GM12891 (cell line): Measurements from ENCODE around the gene TCAIM.
"Not testable (repeated sequence)": the region's sequence is repeated elsewhere in the genome, so short reads cannot be mapped to it uniquely, and the experiment has no call there.

Experiments
- DNase-seq: peaks from one replicate; pipeline ENCODE4 v3.0.0; 2011; ENCODE audit warnings: low spot score; ENCODE audit not compliant: insufficient read length
- FAIRE-seq: peaks from 2 replicates; lab custom pipeline; 2011; peaks lifted over from hg19 to GRCh38; lab: Jason Lieb, UNC
- PAX5 ChIP-seq: IDR thresholded peaks from 2 replicates; pipeline ENCODE4 v1.6.1; 2011; ENCODE audit warnings: low read length, moderate library complexity, mild to moderate bottlenecking; ENCODE audit not compliant: insufficient read depth, severe bottlenecking
- POLR2A ChIP-seq: IDR thresholded peaks from 2 replicates; pipeline ENCODE4 v1.6.1; 2011; ENCODE audit warnings: low read depth, low read length, control low read depth
- POLR2AphosphoS5 ChIP-seq: IDR thresholded peaks from 2 replicates; pipeline ENCODE4 v1.6.1; 2011; ENCODE audit warnings: low read depth, low read length, control low read depth
- POU2F2 ChIP-seq: IDR thresholded peaks from 2 replicates; pipeline ENCODE4 v1.6.1; 2011; ENCODE audit warnings: low read depth, mild to moderate bottlenecking, control low read depth, low read length, moderate library complexity
- SPI1 ChIP-seq: IDR thresholded peaks from 2 replicates; pipeline ENCODE4 v1.6.1; 2011; ENCODE audit warnings: low read depth, low read length, control low read depth
- TAF1 ChIP-seq: IDR thresholded peaks from 2 replicates; pipeline ENCODE4 v1.6.1; 2011; ENCODE audit warnings: low read depth, low read length, control low read depth

The TCAIM gene

DNA sequence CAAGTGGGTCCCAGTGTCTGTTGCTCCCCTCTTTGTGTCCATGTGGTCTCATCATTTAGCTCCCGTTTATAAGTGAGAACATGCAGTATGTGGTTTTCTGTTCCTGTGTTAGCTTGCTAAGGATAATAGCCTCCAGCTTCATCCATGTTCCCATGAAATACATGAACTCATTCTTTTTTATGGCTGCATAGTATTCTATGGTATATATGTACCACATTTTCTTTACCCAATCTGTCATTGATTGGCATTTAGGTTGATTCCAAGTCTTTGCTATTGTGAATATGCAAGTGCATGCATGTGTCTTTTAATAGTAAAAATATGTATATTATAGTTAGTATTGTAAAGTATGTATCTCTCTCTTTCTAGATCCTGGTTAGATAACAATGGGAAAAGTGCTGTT lies 53.9 kb downstream of the TCAIM start:
- FAIRE-seq, result no peak

DNA sequence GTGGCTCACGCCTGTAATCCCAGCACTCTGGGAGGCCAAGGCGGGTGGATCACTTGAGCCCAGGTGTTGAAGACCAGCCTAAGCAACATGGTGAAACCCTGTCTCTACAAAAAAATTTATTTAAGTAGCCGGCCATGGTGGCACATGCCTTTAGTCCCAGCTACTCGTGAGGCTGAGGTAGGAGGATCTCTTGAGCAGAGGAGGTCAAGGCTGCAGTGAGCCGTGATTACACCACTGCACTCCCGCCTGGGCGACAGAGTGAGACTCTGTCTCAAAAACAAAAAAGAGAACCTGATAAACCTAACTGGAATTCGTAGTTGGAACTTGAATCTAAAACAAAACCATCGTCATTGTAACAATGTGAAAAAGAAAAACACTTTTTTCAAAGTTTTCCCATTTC lies 57.1 kb downstream of the TCAIM start:
- no peak for FAIRE-seq

More for the DNA sequence above, 53.9 kb downstream of the TCAIM start:
- no peak for TF ChIP-seq SPI1
- TF ChIP-seq TAF1, result no peak
- no peak for TF ChIP-seq POLR2A
- no peak for TF ChIP-seq POU2F2
- no peak for TF ChIP-seq PAX5
- TF ChIP-seq POLR2AphosphoS5, result no peak
- DNase-seq, result no peak

DNA sequence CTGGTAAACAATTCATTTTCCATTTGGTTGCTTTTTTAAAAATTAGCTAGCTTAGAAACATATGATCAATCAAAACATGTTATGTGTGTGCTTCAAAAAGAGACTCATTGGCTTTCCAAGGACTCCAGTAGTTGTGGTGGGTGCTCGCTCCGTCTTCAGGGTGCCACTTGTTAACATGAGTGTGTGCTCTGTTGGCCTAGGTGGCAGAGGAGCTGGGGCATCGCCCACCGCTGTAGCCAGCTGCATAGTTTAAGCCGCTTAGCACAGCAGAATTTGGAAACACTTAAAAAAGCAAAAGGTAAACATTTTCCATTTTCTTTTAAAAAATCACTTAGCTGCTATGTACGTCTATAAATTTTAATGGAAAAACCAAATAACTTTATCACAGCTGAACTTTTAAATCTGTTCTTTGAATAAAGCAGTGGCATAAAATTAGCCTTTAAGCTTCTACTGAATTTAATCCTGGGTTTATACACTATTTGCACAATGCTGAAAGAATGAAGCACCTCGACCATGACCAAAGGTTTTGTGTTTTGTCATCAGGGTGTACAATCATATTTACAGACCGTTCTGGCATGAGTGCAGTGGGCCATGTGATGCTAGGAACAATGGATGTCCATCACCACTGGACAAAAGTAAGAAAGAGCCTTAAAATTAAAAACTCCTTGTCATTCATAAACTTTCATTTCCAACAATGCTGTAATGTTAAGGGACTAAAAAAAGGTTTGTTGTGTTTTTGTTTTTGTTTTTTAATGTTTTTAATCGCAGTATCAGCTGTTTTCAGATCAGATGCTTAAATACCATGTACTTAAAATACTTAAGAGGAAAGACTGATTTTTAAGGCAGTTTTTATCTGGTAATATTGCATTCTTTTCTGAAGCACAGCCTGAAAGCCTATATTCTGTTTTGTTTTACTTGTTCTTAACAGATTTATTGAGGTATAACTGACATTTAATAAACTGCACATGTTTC lies 57.9 kb downstream of the TCAIM start:
- DNase-seq (no peak), FAIRE-seq (no peak)
- no peak for TF ChIP-seq POLR2A
- TF ChIP-seq PAX5, result no peak
- TF ChIP-seq POLR2AphosphoS5, result no peak
- no peak for TF ChIP-seq TAF1
- TF ChIP-seq POU2F2, result no peak
- no peak for TF ChIP-seq SPI1

More for the DNA sequence above, 57.1 kb downstream of the TCAIM start:
- TF ChIP-seq POLR2AphosphoS5 (no peak), POU2F2 (no peak)
- no peak for DNase-seq

DNA sequence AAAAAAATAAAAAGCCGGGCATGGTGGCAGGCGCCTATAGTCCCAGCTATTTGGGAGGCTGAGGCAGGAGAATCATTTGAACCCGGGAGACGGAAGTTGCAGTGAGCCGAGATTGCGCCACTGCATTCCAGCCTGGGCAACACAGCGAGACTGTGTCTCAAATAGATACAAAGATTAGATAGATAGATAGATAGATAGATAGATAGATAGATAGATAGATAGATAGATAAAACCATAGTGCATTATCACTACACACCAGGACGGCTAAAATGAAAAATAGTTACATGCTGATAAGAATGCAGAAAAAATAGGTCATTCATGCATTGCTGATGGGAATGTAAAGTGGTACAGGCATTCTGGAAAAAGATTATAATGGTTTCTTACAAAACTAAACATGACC lies 59.7 kb downstream of the TCAIM start:
- FAIRE-seq, DNase-seq: not testable (repeated sequence)

DNA sequence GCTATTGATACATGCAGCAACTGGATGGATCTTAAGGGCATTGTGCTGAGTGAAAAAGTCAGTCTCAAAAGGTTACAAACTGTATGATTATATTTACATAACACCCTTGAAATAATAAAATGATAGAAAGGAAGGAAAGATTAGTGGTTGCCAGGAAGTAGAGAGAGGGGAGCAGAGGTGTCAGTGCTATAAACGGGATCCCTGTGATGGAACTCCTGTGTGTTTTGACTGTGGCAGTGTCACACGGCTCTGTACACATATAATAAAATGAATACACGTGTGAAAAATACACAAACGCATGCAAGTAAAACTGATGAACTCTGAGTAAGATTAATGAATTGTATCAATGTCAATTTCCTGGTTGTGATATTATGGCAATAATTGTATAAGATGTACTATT lies 60.3 kb downstream of the TCAIM start:
- TF ChIP-seq PAX5 (no peak), POU2F2 (no peak), POLR2A (no peak), POLR2AphosphoS5 (no peak), TAF1 (no peak), SPI1 (no peak)
- DNase-seq (no peak), FAIRE-seq (no peak)

DNA sequence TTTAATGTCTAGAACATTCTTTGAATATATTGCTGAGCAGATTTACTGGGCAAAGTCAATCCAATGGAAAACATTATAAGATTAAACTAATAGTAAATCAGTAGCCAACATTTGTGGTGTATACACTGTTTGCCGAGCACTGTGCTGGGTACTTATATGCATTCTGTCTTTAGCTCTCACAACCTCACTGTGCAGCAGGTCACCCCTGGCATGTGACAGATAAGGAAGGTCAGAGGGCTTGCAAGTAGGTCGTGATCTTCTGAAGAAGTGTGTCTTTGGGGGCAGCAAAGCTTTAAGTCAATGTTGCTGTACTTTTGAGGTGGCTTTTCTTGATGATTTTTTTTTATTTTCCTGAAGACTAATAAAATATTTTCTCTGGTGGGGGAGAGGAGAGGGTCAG lies 62.2 kb downstream of the TCAIM start:
- FAIRE-seq (no peak), DNase-seq (no peak)
- no peak for TF ChIP-seq POLR2AphosphoS5

DNA sequence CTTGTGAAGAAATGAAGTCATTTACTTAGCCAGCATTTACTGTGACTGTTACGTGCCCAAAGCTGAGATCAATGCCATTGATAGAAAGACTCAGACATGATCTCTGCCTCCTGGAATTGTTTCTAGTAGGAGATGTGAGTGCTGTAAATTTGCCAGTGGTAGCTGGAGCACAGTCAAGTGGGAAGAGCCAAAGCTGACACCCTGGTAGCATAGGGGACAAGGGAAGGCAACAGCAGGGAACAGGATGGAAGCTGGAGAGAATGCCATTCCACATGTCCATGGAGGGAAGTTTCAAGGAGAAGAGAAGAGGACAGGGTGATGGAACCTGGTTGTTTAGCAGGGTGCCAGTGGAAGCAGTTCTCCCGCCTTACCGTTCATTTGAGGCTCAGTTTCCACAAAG lies 64.0 kb downstream of the TCAIM start:
- TF ChIP-seq POU2F2, result no peak
- no peak for TF ChIP-seq POLR2A
- no peak for TF ChIP-seq PAX5
- TF ChIP-seq POLR2AphosphoS5, result no peak
- no peak for TF ChIP-seq TAF1
- TF ChIP-seq SPI1, result no peak
- no peak for DNase-seq
- no peak for FAIRE-seq

DNA sequence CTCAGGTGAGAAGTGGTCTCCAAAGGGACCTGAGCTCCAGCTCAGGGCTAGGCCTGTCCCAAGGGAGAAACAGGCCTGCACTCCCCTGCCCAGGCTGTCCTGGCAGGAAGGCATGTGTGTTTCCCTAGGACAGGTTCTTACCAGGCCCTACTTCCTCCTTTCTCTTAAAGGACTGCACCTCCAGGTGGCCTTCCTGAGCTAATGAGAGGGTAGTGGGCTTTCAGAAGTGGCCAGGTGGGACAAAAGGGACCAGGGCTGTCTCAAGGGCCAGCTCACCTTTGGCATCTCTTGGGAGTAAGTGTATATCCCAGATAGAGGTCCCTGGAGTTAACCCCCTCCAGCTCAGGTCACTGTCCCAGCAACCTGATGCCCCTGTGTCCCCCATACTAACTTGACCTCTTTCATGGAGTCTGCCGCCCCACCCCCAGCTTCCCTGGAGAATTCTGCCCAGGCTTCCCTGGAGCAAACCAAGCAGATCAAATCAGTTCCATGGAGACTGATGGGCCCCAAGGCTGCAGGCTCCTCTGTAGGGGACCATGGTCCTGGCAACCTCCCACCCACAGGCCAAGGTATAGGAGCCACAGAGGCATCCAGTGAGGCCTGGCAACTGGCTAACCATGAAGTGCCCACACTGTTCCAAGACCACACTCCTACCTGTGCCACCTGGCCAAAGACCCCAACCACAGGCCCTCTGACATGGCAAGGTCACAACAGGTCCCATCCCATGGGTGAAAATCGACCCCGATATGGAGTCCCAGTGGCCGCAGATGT lies 71.3 kb downstream of the TCAIM start:
- DNase-seq (no peak), FAIRE-seq (no peak)
- TF ChIP-seq POU2F2 (no peak), PAX5 (no peak), SPI1 (no peak), TAF1 (no peak), POLR2A (no peak), POLR2AphosphoS5 (no peak)

DNA sequence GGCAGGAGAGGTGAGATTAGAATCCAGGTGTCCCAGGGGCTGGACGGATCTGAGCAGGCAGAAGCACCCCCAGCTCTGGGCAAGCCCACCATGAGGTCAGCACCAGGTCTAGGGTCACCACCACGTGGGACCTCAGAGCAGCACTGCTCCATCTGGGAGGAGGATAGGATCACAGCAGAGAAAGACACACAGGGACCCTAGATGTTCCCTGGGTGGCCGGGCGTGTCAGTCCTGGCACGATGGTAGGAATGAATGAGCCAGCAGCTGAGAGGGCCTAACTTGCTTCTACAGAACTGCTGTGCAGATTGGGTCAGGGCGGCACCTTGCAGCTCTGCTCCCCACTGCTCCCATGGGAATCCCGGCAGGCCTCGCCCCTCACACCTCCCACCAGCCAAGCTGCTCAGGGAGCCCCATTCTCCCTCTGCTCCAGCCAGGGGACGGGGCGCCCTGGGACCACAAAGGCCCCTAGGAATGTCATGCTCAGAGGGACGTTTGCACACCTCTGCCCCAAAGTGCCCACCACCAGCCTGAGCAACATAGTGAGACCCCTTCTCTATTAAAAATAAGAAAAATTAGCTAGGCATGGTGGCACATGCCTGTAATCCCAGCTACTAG lies 72.6 kb downstream of the TCAIM start:
- TF ChIP-seq POLR2A (no peak), POLR2AphosphoS5 (no peak), TAF1 (no peak), PAX5 (no peak), POU2F2 (no peak), SPI1 (no peak)
- DNase-seq (no peak), FAIRE-seq (no peak)

DNA sequence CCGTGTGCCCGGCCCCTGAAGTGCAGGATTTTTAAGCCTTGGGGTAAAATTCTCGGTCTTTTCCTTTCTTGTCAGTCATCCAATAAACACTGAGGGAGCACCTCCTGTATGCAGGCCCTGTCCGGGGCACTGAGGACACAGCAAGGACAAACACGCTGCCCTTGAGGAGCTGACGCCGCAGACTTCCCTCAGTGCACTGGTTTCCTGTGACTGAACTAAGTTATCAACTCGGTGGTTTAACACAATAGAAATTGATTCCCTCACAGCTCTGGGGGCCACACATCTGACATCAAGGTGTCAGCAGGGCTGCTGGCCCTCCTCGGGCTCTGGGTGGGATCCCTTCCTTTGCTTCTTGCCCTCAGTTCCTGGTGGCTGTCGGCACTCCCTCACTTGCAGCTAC lies 73.8 kb downstream of the TCAIM start:
- no peak for FAIRE-seq
- TF ChIP-seq POLR2AphosphoS5, result no peak
- no peak for TF ChIP-seq POLR2A
- no peak for TF ChIP-seq SPI1

More for the DNA sequence above, 73.8 kb downstream of the TCAIM start:
- no peak for DNase-seq
